ENCODE results near the gene COMTD1.

Gene COMTD1

DNA sequence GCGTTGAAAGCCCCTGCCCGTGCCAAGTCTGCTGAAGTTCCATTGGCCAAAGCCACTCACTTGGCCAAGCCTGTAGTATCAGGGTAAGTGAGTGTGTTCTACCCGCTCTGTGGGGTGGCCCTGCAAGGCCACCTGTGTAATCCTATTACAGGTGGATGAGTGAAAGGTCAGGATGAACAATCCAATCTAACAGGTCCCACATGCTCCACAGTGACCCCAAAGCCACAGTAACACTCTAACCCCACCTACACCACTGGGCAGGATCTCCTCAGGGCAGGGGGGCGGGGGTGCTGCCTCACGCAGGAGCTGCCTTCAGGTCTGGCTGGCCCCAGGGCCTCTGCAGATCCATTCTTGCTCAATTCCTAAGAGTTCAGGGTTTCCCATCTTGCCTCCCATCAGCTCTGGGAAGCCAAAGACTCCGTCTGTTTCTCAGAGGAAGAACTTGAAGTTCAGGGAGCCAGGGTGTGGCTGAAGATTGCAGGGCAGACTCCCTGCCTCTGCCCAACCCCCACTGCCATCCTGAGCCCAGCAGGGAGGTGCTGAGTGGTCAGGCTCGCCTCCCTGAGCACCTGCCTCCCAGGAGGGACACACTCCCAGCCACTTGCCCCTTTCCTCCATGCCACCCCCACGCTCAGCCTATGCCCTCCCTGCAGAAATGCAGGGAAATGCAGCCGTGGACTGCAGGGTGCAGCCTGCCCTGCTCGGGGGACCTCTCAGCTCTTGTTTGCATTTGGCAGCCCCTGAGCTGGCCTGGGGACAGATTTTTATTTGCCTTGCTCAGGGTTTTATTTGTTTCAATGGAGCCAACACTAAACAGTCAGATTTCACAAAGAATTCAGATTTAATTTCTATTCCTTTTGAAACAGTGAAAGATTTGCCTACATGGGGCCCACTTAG, 9.8 kb upstream of the COMTD1 start:
- no peak for DNase-seq (ENCODE audit: low read depth)

DNA sequence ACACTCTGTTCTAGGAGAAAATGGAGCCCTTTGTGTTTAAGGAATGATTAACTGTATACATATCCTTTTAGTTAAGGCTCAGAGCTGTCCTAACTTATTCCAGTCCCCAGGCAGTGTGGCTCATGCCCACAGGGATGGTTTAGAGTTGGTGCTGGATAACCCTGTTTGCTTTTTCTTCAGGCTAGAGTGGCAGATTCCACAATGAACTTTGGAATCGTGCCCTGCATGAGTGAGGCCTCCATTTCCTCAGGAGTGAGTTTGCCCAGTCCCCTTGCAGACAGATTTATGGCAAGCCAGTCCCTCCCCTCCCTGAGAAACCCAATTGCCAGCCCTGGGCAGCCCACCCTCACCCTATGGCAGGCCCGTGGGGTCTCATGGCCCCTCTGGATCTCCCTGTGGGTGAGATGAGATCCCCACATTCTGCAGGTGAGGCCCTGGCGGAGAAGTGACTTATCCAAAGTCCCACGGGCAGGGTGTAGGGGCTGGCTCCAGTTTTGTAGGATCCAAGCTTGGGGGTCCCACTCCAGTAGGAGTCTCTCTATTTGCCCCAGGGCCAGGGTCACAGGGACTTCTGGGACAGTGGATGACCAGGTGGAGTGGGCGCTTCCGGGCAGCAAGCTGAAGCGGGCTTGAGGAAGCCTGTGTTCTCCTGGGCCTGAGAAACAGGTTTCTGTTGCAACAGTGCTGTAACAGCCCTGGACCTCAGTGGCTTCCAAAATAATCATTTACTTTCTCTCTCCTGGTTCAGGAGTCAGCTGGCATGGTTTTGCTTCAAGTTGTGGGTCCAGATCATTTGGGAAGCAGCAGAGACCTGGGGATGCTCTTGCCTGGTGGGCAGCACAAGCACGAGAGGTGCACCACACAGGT, 9.0 kb upstream of the COMTD1 start:
- DNase-seq (ENCODE audit: low read depth), result no peak

DNA sequence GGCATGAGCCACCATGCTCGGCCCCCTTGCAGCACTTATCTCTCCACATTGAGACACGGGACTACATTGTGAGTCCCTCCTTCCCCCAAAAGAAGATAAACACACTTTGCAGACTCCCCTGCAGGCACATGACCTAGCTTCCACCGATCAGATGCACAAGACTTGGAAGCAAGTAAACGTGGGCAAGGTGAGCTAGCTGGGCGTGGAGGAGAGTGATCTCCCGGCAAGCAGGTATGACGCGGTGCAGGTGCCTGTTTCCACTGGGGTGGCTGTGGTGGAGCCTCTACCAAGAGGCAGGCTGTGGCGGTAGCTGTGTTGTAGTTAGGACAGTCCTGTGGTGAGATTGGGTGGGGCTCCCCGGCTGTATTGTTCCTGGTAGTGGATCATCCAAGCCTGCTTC, 7.7 kb upstream of the COMTD1 start:
- no peak for DNase-seq (ENCODE audit: low read depth)

DNA sequence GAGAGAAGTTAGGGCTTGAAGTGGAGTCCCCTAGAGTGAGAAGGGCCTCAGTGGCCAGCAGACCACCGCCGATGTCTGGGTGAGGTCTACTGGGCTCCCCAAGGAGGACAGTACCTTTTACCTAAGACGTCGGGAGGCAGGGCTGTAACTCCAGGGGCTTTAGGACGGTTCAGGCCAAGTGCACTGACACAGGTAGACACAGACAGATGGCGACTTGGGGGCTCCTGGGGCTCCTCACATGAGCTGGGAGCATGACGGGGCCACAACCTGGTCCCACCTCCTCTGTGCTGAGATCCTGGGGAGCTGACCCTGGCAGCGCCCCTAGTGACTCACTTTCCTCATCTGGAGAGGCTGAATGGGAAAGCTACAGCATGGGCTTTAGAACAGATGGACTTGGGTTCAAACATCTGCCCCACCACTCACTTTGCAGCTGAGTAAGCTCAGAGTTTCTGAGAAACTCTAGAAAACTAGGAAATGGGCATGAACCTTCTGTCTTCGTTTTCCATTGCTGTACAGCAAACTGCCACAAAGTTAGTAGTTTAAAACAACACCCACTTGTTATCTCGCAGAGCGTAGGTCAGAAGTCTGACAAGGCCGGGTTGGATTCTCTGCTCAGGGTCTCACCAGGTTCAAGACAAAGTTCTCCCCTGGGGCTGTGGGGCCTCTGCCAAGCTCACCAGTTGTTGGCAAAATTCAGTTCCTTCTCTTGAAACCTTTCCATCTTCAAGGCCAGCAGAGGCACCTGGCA, 4.7 kb upstream of the COMTD1 start:
- no peak for DNase-seq (ENCODE audit: low read depth)

DNA sequence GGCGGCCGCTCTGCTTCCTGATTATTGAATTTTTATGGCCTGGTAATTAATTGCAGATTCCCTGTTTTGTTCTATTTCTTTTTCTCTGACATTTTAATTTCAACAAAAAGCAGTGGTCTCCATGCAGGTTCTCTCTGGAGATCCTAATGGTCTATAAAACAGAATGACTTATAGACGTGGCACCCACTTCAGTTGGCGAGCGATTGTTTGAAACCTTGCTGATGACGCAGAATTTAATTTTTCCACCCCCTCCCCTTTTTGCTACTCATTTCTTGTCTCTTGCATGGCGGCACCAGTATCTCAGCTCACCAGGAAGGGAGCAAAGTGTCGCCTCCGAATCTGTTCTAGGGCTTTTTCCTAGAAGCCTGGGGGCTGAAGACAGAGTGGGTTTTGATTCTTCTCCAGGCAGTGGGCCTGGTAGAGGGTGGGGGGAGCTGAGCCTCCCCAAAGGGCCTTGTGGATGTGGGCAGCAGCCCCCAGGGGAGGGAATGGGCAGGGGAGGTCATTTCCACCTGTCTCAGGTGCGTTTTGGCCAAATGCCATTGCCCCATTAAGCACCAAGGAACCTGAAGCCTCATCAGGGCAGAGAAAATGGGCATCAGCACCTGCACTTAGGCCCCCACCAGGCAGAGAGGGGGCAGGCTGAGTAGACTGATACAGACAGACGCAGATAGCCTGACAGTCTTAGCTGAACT, 3.5 kb upstream of the COMTD1 start:
- DNase-seq (ENCODE audit: low read depth), result no peak

DNA sequence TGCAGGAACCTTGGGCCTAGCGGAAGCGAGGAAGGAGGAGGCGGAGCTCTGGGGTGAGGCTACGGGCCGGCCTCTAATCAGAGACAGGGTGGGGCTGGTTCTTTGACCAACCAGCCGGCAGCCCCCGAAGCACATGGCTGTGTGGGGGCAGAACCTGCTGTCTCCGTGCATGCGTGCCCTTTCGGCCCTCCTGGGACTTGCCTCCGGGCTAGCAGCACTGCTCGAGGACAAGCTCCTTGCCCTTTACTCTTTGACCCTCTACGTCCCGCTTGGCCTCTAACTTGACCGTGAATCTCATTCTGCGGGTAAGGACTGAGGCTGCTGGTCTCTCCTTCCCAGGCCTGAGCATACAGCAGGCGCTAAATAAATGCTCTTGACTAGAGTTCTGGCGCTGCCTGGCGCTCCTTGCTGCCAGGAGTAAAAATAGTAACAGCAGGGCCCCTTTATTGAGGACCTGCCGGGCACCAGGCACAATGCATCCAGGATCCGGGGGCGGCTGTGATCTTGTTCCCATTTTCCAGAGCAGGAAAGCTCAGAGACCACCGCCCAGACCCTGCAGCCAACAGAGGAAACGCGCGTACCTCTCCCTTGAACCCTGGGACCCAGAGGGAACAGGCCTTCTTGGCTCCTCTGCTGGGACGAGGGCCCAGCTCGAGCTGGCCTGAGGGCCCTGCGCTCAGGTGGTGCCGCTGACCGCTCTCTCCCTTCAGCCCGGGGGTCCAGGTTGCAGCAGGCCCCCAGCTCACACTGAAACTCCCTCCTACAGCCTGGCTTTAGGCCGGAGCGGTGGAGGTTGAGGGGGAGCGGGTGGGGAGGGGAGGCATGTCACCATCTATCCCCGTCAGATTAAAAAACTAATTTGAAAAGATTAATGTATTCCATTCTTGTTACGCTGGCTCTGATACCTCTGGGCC, 2.7 kb upstream of the COMTD1 start:
- no peak for DNase-seq (ENCODE audit: low read depth)

DNA sequence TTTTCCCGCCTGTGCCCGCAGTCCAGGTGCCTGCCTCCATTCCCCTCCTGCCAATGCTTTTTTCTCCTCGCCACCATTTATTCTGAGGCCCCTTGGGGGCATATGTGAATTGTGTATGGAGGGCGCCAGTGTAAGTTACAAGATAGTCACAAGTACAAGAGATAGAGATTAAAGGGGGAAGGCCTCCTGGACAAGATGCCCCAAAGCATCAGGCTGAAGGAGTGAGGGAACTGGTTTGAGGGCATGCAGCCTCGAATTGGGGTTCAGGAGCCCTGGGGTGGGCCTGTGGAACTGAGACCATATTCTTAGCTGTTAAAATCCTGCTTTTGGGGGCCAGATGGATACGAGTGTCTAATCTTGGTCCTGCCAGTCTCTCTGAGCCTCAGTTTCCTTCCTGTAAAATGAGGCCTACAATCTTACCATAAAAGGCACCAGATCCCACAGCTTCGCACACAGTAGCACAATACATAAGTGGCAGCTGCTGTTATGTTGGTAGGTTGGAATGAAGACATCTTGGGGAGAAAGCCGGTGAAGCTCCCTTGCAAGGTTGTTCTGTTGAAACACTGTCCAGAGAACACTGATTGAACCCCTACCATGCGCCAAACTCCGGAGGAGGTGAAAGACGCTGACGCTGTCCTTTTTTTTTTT, 545 bp upstream of the COMTD1 start:
- no peak for DNase-seq (ENCODE audit: low read depth)

DNA sequence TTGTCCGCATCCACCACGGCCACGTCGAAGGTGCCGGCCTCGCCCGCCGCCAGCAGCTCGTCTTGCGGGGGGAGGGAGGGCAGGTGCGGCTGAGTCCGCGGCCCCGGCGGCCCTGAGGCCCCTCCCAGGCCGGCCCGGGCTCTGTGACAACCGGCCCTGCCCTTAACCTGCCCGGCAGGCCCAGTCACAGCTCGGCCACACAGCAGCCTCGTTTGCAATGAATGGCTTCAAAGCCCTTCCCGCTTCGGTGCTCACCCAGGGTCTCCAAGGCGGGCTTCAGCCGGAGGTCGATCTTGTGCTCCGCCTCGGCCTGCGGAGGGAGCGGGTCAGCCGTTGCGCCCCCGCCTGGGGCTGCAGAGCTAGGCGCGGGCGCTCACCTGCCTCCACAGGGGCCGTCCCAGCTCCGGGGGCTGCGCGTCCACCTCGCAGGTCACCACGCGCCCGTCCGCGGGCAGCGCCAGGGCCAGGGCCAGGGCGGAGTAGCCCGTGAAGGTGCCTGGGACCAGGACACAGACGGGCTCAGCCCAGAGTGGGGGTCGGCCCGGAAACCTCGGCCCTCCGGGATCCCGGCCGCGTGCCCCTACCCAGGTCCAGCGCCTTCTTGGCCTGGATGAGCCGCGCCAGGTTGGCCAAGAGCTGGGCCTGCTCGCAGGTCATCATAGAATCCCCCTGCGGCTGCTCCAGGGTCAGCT, 928 bp downstream of the COMTD1 start:
- DNase-seq (ENCODE audit: low read depth), result no peak

DNA sequence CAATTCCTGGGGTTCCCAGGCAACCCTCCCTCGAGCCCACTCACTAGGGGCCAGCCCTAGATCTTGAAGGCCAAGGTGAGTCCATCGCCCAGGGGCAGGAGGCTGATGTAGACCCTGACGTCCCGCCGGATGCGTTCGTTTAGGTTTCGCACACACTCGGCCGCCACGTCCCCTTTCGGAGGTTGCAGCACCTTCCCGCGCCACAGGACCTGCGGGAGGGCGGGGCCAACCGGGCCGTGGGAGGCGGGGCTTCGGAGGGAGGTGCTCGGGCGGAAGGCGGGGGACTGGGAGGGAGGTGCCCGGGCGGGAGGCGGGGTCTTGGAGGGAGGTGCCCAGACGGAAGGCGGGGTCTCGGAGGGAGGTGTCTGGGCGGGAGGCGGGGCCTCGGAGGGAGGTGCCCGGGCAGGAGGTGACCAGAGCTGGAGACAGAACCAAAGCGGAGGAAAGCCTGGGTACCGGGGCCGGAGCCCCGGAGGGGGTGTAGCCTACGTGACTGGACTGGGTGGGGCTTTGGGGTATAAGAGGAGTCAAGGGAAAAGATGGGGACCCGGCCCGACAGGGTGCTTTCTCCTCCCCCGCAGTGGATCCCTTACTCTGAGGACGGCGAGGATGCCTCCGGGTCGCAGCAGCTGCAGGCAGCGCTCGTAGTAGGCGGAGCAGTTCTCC, 1.6 kb downstream of the COMTD1 start:
- DNase-seq (ENCODE audit: low read depth), result peak; percentile 97

DNA sequence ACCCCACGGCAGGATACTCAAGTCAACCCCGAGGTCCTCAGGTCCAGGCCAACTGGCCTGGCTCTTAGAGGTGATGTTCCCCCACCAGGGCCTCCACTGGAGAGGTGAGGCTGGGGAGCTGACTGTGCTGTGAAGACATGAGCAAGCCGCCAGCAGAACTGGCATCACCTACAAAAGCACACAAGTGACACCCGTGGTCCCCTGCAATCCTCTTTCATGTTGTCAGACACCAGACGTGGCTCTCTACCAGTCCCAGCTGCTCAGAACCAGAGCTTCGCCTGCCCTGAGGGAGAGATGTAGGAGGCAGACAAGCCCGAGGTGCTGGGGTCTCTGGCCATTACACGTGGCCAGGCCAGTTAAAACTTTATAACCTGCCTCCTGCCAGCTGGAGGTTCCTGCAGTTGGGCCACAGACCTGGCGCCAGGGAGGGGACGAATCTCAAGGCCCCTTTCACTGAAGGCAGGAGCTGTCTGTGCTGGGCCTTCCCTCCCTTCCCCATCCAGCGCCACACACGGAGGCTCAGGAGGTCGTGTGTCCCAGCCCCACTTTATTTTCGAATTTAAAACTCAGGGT, 2.2 kb downstream of the COMTD1 start:
- no peak for DNase-seq (ENCODE audit: low read depth)

DNA sequence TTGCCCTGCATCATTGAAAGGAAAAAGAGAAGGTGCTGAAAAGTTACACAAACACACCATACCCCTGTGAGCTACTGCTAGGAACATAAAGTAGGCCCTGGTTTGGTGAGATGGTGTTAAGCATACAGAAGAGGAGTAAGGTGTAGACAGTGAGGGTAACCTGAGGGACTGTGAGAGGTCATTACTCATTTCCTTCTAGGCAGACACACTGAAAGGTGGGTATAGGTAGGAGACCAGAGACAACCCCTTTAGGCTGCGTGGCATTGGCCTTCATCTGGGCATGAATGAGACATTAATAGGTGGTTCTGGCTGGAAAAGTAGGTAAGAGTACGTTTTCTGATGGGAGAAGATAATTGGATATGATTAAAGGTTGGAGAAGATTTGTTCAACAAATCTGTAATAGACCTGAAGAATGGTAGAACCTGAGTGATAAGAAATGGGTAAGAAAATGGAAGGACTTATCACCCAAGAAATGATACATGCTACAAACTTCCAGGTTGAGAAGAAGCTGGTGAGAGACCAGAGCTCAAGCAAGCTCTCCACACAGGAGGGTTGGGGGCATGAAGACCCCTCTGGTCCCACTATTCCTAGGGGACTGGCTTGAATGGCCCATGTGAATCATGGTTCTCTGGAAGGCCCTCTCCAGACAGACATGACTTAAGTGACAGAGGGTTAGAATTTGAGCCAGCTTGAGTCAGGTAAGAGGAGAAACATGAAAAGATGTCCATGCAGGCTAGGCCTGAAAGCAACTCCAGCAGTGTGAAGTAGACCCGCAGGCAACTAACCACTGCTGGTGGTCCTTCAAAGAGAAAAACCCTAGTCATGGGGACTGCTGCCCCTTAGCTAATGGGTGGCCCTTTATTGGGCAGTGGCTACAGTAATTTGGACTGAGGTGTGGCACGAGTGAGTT, 3.8 kb downstream of the COMTD1 start:
- no peak for DNase-seq (ENCODE audit: low read depth)

DNA sequence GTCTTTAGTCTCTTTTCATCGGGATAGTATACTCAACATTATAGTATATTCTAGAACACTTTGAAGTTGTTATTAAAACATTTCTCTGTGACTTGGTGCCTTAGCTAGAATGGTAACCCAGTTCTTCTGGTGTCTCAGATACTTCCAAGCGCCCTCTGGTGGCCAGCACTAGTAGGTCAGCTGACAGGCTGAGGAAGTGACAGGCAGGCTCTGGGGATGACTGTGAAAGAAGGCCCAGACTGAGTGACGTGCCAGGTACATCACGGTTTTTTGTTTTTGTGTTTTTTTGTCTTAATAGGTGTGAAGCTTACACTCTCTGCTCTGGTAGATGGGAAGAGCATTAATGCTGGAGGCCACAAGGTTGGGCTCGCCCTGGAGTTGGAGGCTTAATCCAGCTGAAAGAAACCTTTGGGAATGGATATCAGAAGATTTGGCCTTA, 5.1 kb downstream of the COMTD1 start:
- peak; percentile 88 for DNase-seq (ENCODE audit: low read depth)

DNA sequence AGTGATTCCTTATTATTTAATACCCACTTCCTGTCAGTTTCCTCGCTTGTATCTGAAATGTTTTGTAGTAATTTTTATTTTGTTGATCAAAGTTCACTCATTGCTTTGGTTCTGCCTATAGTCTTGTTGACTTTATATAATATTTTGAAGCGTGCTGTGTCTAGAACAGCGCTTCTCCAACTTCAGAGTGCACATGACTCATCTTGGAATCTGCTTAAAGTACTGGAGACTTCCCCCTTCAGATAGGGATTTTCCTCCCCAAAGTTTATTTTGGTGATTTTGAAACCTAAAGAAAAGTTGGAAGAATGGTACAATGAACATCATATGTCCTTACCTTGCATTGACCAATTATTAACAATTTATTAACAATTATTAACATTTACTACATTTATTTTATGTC, 5.8 kb downstream of the COMTD1 start:
- DNase-seq (ENCODE audit: low read depth), result no peak

DNA sequence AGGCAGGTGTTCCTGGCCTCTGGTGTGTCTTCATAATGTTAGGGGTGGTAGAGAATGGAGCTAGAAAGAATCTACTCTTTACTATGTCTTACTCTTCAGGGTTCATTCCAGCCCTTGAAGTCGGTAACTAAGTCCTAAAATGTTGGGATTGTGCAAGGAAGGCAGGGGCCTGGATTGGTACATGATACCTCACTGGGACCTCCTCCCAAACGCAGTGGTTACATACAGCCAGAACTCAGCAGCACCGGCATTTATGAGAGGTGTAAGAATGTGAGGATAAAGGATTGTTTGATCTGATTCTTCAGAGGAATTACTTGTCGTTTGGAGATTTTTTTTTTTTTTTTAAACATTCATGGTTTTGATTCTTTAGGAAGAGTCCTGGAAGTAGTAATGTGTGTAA, 6.9 kb downstream of the COMTD1 start:
- DNase-seq (ENCODE audit: low read depth), result no peak

DNA sequence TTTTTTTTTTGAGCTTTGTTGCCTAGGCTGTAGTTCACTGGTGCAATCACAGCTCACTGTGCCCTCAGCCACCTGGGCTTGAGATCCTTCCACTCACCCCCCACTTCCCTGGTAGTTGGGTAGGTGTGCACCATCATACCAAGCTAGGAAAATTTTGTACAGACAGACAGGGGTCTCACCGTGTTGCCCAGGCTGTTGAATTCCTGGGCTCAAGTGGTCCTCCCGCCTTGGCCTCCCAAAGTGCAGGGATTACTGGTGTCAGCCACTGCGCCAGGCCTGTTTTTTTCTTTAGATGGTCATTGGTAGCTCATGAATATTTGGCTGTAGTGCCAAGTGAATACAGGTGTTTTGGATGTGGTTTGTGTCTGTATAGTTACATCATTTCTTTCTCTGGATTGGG, 7.5 kb downstream of the COMTD1 start:
- DNase-seq (ENCODE audit: low read depth), result no peak

DNA sequence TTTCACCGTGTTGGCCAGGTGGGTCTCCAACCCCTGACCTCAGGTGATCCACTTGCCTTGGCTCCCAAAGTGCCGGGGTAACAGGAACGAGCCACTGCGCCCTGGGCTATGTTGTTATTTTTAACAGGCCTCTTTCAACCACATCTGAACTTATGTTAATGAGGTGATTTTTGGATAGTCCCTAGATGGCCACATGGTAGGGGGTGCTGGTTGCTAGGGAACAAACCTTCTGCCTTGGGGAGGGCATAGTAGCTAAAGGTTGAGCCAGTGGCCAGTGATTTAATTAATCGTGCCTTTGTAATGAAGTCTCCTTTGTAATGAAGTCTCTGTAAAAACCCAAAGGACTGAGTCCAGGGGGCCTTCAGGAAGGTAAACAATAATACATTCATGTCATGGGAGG, 9.1 kb downstream of the COMTD1 start:
- no peak for DNase-seq (ENCODE audit: low read depth)

DNA sequence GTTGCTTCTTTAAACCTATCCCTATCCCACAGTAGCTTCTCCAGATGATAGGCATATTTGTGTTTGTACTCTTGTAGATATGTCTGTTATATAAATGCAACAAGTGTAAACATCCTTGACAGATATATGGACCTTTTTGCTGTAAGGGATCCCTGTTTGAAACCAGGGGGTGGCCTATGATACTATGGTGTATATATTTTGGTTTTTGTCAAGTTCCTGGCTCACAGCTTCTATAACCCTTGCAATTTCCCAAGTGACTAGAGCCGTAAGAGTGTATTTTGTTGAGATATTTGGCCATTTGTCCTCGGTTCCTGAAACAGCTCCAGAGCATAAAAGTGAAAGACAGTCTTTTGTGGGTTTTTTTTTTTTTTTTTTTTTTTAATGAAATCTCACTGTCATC, 9.7 kb downstream of the COMTD1 start:
- no peak for DNase-seq (ENCODE audit: low read depth)

DNA sequence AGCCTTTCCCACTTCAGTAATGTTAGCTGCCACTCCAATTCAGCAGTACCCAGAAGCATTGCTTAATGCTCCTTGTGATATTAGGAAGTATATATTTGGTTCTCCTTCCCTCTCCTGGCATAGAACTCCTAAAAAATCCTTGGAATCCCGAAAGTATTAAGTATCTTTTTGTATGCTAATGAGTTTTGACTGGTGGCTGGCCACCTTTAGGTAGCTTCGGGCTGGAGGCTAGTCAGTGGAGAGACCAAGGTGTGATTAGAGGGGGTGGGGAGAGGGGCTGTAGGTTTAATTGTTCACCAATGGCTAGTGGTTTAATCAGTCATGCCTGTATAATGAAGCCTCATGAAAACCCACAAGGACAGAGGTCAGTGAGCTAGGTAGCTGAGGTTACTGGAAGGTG, 12.2 kb downstream of the COMTD1 start:
- DNase-seq (ENCODE audit: low read depth), result no peak
